ENCODE measurements around the gene THNSL1. TPM values are rescaled to one million over a fixed set of nuclear protein-coding genes. Genes with fewer than 3 reads are reported as not detected.

Gene THNSL1
- total RNA-seq, 1 donor from 2014 or later = 3.8 TPM

DNA sequence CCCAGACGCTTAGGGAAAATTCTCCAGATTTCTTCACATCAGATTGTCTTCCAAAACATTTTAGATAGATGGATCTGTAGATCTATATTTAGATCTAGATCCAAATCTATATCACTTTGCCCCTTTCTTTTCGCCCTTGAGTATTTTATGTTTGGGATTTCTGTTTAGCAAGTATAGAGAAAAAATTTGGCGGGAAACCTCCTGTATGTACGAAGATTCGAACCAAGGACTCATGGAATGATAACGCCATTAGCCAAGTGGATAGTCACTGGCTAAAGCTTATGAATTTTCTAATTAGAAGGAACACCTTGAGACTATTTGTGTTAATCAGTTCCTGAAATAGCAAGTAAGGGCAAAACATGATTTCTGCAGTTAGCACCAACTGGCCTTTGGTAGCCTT, 1.2 kb downstream of the THNSL1 start:
- ChIA-PET POLR2A (no interaction called here), CTCF (no interaction called here)
- TF ChIP-seq, protein P1, sequence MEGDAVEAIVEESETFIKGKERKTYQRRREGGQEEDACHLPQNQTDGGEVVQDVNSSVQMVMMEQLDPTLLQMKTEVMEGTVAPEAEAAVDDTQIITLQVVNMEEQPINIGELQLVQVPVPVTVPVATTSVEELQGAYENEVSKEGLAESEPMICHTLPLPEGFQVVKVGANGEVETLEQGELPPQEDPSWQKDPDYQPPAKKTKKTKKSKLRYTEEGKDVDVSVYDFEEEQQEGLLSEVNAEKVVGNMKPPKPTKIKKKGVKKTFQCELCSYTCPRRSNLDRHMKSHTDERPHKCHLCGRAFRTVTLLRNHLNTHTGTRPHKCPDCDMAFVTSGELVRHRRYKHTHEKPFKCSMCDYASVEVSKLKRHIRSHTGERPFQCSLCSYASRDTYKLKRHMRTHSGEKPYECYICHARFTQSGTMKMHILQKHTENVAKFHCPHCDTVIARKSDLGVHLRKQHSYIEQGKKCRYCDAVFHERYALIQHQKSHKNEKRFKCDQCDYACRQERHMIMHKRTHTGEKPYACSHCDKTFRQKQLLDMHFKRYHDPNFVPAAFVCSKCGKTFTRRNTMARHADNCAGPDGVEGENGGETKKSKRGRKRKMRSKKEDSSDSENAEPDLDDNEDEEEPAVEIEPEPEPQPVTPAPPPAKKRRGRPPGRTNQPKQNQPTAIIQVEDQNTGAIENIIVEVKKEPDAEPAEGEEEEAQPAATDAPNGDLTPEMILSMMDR (IDR thresholded peaks at IDR 0.05) = no peak
- Mint-ChIP-seq H3K27me3 (no peaks in the 10 kb centered on the region), H3K36me3 (ENCODE audit: low read depth) (peaks cover 14% of the 10 kb centered on the region), H3K4me1 (peaks cover 27% of the 10 kb centered on the region), H3K9me3 (peaks cover 3% of the 10 kb centered on the region), H3K27ac (peak overlapping the region; percentile 93), H3K4me3 (peak overlapping the region; percentile 88)
- ATAC-seq (ENCODE audit: low read depth) = no peak
- DNase-seq = no peak
- intact Hi-C loops (cut with micrococcal nuclease) = loop anchor here (2.0 to 5.0 kb wide), 4 partner anchors 65 to 1923 kb away; partner anchors contain the start of genes MSRB2, OTUD1 and PRTFDC1

DNA sequence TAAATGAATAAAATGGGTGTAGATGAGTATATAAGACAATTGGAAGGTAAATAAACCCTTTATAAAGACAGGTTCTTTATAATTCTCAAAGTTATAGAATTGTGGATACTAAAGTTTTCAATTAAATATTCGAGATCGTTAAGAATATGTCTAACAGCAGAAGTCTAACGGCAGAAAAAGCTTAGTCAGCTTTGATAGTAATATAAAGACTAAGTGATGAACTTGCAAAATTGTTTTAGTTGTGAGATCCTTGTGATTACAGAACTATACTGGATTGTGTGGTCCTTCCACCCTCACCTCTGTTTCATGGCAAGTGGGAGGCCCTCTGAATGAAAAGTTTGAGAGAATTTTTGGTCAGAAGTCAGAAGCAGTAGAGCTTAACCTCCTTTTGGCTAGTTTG, 2.3 kb downstream of the THNSL1 start:
- CTCF ChIA-PET = no interaction called here
- DNase-seq (no peak), ATAC-seq (ENCODE audit: low read depth) (no peak)
- H3K9me3 Mint-ChIP-seq = no peaks in the 10 kb centered on the region
- POLR2A ChIA-PET = no interaction called here
- H3K4me3 Mint-ChIP-seq = no peak overlapping the region
- intact Hi-C loops (cut with micrococcal nuclease) = loop anchor here (5.0 kb wide), 1 partner anchor 116 kb away; no protein-coding TSS in a partner anchor
- H3K27ac Mint-ChIP-seq = no peak overlapping the region
- H3K27me3 Mint-ChIP-seq = no peaks in the 10 kb centered on the region
- peaks cover 27% of the 10 kb centered on the region for H3K4me1 Mint-ChIP-seq
- H3K36me3 Mint-ChIP-seq (ENCODE audit: low read depth) = peaks cover 18% of the 10 kb centered on the region
- TF ChIP-seq, protein P1 (IDR thresholded peaks at IDR 0.05) = no peak

DNA sequence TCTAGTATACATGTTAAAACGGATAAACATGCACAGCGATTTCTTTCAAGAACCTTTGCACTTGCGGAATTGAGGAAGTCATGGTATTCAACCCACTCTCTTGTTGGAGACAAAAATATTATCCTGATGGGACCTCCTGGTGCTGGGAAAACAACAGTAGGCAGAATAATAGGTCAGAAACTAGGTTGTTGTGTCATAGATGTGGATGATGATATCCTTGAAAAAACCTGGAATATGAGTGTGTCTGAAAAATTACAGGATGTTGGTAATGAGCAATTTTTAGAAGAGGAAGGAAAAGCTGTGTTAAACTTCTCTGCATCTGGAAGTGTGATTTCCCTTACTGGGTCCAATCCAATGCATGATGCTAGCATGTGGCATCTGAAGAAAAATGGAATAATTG, 6.9 kb downstream of the THNSL1 start:
- Mint-ChIP-seq H3K4me1 (peaks cover 6% of the 10 kb centered on the region), H3K9me3 (no peaks in the 10 kb centered on the region), H3K27ac (no peak overlapping the region), H3K36me3 (ENCODE audit: low read depth) (peaks cover 10% of the 10 kb centered on the region), H3K27me3 (no peaks in the 10 kb centered on the region), H3K4me3 (no peak overlapping the region)
- intact Hi-C loops (cut with micrococcal nuclease) = no loop called here
- TF ChIP-seq, protein P1 (IDR thresholded peaks at IDR 0.05) = no peak
- POLR2A ChIA-PET = no interaction called here
- CTCF ChIA-PET = no interaction called here
- DNase-seq (no peak), ATAC-seq (ENCODE audit: low read depth) (no peak)

DNA sequence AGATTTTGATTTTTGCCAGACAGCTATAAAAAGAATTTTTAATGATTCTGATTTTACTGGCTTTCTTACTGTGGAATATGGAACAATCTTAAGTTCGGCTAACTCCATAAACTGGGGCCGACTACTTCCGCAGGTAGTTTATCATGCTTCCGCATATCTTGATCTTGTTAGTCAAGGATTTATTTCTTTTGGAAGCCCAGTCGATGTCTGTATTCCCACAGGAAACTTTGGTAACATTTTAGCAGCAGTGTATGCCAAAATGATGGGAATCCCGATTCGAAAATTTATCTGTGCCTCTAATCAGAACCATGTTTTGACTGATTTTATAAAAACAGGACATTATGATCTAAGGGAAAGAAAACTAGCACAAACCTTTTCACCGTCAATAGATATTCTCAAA, 8.1 kb downstream of the THNSL1 start:
- POLR2A ChIA-PET = no interaction called here
- TF ChIP-seq, protein P1 (IDR thresholded peaks at IDR 0.05) = no peak
- H3K36me3 Mint-ChIP-seq (ENCODE audit: low read depth) = peaks cover 10% of the 10 kb centered on the region

DNA sequence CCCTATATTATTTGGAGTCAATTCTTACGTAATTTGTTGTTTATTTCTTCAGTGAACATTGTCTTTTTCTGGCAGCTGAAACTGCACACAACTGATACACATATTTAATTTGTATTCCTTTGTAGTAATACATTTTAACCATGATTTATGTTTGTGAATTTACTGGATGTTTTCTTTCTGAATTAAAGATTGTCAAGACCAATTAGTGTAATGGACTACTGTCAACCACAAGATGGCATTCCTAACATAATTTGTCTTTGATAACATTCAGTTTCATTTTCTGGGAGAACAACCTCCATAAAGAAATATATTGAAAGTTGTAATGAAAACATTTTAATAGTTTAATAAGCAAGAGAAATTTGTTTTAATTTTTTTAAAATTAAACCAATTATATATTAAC, 10.1 kb downstream of the THNSL1 start:
- peaks cover 13% of the 10 kb centered on the region for H3K36me3 Mint-ChIP-seq (ENCODE audit: low read depth)
- DNase-seq = no peak
- POLR2A ChIA-PET = no interaction called here

More for the DNA sequence above, 8.1 kb downstream of the THNSL1 start:
- intact Hi-C loops (cut with micrococcal nuclease) = no loop called here
- DNase-seq = no peak
- ATAC-seq (ENCODE audit: low read depth) = no peak
- H3K4me1 Mint-ChIP-seq = peaks cover 6% of the 10 kb centered on the region
- no peaks in the 10 kb centered on the region for H3K9me3 Mint-ChIP-seq
- CTCF ChIA-PET = no interaction called here
- no peak overlapping the region for H3K4me3 Mint-ChIP-seq
- no peak overlapping the region for H3K27ac Mint-ChIP-seq
- H3K27me3 Mint-ChIP-seq = no peaks in the 10 kb centered on the region

More for the DNA sequence above, 10.1 kb downstream of the THNSL1 start:
- no peak for ATAC-seq (ENCODE audit: low read depth)
- Mint-ChIP-seq H3K4me3 (no peak overlapping the region), H3K27ac (no peak overlapping the region), H3K27me3 (no peaks in the 10 kb centered on the region), H3K4me1 (no peaks in the 10 kb centered on the region), H3K9me3 (peaks cover 7% of the 10 kb centered on the region)
- intact Hi-C loops (cut with micrococcal nuclease) = no loop called here
- CTCF ChIA-PET = no interaction called here
- TF ChIP-seq, protein P1 (IDR thresholded peaks at IDR 0.05) = no peak
